K562 (cell line): ENCODE data around the gene INO80C. TPM values are rescaled to one million over a fixed set of nuclear protein-coding genes. Genes with fewer than 3 reads are reported as not detected.

Experiments
- ATAC-seq: fragments of 200-7000 bp; cut with Tn5 transposase; 3 replicates; pipeline ENCODE4 v1.9.1; 2020; ENCODE audit warnings: moderate library complexity
- BruUV-seq: library from RNA; stranded (reverse); fragments of 400-500 nt; replicated peaks from 2 replicates; lab custom pipeline; 2021; lab: Mats Ljungman, UMichigan
- CTCF ChIA-PET: fragments of 300-600 bp; formaldehyde crosslinking; extraction: SDS; loops from one replicate; lab custom pipeline; 2021; ENCODE audit warnings: low intra/inter-chr PET ratio; lab: Yijun Ruan, JAX
- POLR2A ChIA-PET: fragments of 300-600, 350-650 bp; sonication (Branson Sonifier 250); formaldehyde crosslinking; extraction: SDS; loops from one replicate; lab custom pipeline; 2021; ENCODE audit warnings: antibody characterized with exemption, inconsistent platforms; lab: Yijun Ruan, JAX
- DNase-seq, 4 experiments: peaks; one replicate each; pipeline versions ENCODE4 v3.0.0 to v3.0.0-alpha.2; 2011 to 2018; ENCODE audit warnings: low spot score in 3 of 4, mixed read lengths in 3 of 4; ENCODE audit errors: extremely low read depth in 1 of 4
- FAIRE-seq: peaks from 2 replicates; lab custom pipeline; 2011; peaks lifted over from hg19 to GRCh38; lab: Jason Lieb, UNC
- H2AFZ ChIP-seq: 2 replicates; pipeline ENCODE4 v1.6.0; 2011; ENCODE audit warnings: low read depth, low read length, control low read depth, inconsistent platforms
- H3K27ac ChIP-seq: fragments of 200-600 bp; 3 replicates; pipeline ENCODE4 v1.8.0; 2011; ENCODE audit warnings: low read depth, mild to moderate bottlenecking, control low read depth, inconsistent platforms, low read length, moderate library complexity, mixed read lengths; ENCODE audit errors: extremely low read depth
- H3K27me3 ChIP-seq, 2 experiments: fragments of 300-600 bp in 1 of 2; 2 replicates in 1 of 2; 3 replicates in 1 of 2; pipeline versions ENCODE4 v1.6.0 to v1.8.0; 2011; ENCODE audit warnings: inconsistent platforms in 2 of 2, low read length in 2 of 2, mild to moderate bottlenecking in 1 of 2, mixed read lengths in 1 of 2, moderate library complexity in 1 of 2; ENCODE audit not compliant: control insufficient read depth in 2 of 2, insufficient read depth in 2 of 2
- H3K36me3 ChIP-seq: fragments of 300-600 bp; 3 replicates; pipeline ENCODE4 v1.8.0; 2011; ENCODE audit warnings: mild to moderate bottlenecking, low read length, inconsistent platforms; ENCODE audit not compliant: control insufficient read depth, insufficient read depth
- H3K4me1 ChIP-seq, 2 experiments: fragments of 200-600 bp in 1 of 2; replicated peaks in 1 of 2; 2 replicates in 1 of 2; 3 replicates in 1 of 2; pipeline versions ENCODE4 v1.5.1 to v1.8.0; 2011; ENCODE audit warnings: inconsistent platforms in 2 of 2, low read length in 2 of 2, mild to moderate bottlenecking in 1 of 2, mixed read lengths in 1 of 2, moderate library complexity in 1 of 2; ENCODE audit not compliant: control insufficient read depth in 2 of 2, insufficient read depth in 2 of 2
- H3K4me2 ChIP-seq: 2 replicates; pipeline ENCODE4 v1.6.1; 2011; ENCODE audit warnings: low read length, control low read depth, inconsistent platforms, mixed read lengths; ENCODE audit not compliant: insufficient read depth
- H3K4me3 ChIP-seq: fragments of 200-600 bp; sonication (generic), shearing (Covaris generic); 2 replicates; pipeline ENCODE4 v1.5.1; 2016; ENCODE audit warnings: control low read depth, inconsistent platforms
- H3K79me2 ChIP-seq: fragments of 200-600 bp; 3 replicates; pipeline ENCODE4 v1.8.0; 2011; ENCODE audit warnings: low read length, inconsistent platforms; ENCODE audit not compliant: control insufficient read depth, insufficient read depth
- H3K9ac ChIP-seq, 2 experiments: 2 replicates each; pipeline versions ENCODE4 v1.6.0 to v1.6.1; 2011; ENCODE audit warnings: low read depth in 2 of 2, low read length in 2 of 2, control low read depth in 1 of 2, inconsistent platforms in 1 of 2, mild to moderate bottlenecking in 1 of 2, mixed read lengths in 1 of 2; ENCODE audit not compliant: insufficient read depth in 1 of 2
- H3K9me1 ChIP-seq: one replicate; pipeline ENCODE4 v1.6.0; 2011; ENCODE audit warnings: inconsistent platforms, mild to moderate bottlenecking, low read length, moderate library complexity; ENCODE audit not compliant: control insufficient read depth, insufficient read depth
- H3K9me3 ChIP-seq: replicated peaks from 2 replicates; pipeline ENCODE4 v1.5.1; 2011; ENCODE audit warnings: low read depth, low read length, inconsistent platforms; ENCODE audit not compliant: control insufficient read depth, insufficient read depth
- H4K20me1 ChIP-seq: replicated peaks from 2 replicates; pipeline ENCODE4 v1.6.1; 2011; ENCODE audit warnings: low read length, inconsistent platforms, mixed read lengths; ENCODE audit not compliant: control insufficient read depth, insufficient read depth
- BHLHE40 ChIP-seq: IDR thresholded peaks from 2 replicates; pipeline ENCODE4 v1.6.1; 2011; ENCODE audit warnings: low read length, improper control_type of control experiment
- CBFA2T2 ChIP-seq: fragments of 450-650 bp; conservative IDR thresholded peaks from 2 replicates; pipeline ENCODE4 v1.6.1; 2017; ENCODE audit warnings: mild to moderate bottlenecking
- CBFA2T3 ChIP-seq: fragments of 450-650 bp; IDR thresholded peaks from 2 replicates; pipeline ENCODE4 v1.6.1; 2017
- FOSL1 ChIP-seq: fragments of 200-800 bp; sonication (Bioruptor generic); conservative IDR thresholded peaks from 2 replicates; pipeline ENCODE4 v1.6.1; 2016; ENCODE audit warnings: missing genetic modification characterization, missing compliant biosample characterization
- FOXA3 ChIP-seq, 2 experiments: fragments of 450-650 bp in 1 of 2; sonication (generic) in 1 of 2; formaldehyde crosslinking; IDR thresholded peaks in 1 of 2; conservative IDR thresholded peaks in 1 of 2; 2 replicates each; pipeline versions ENCODE4 v1.4.0 to v1.8.0; 2020 to 2022; ENCODE audit warnings: mild to moderate bottlenecking in 2 of 2, missing genetic modification reagents in 1 of 2
- FOXK2 ChIP-seq, 2 experiments: fragments of 450-650 bp; IDR thresholded peaks in 1 of 2; conservative IDR thresholded peaks in 1 of 2; 2 replicates each; pipeline ENCODE4 v1.6.1; 2016; ENCODE audit warnings: low read depth in 2 of 2, mild to moderate bottlenecking in 1 of 2
- HNRNPUL1 ChIP-seq: fragments of 200-400 bp; formaldehyde crosslinking; IDR thresholded peaks from 2 replicates; pipeline ENCODE4 v1.6.1; 2017; ENCODE audit warnings: low read length
- HOXB6 ChIP-seq: fragments of 250-450 bp; sonication (Bioruptor Pico); IDR thresholded peaks from 2 replicates; pipeline ENCODE4 v1.5.1; 2022; ENCODE audit warnings: mild to moderate bottlenecking, borderline replicate concordance
- JUND ChIP-seq, 2 experiments: IDR thresholded peaks; 2 replicates in 1 of 2; 3 replicates in 1 of 2; pipeline ENCODE4 v1.6.1; 2011; ENCODE audit warnings: borderline replicate concordance in 2 of 2, low read depth in 2 of 2, low read length in 2 of 2, improper control_type of control experiment in 1 of 2, missing biosample characterization in 1 of 2, missing genetic modification characterization in 1 of 2, missing genetic modification reagents in 1 of 2
- MEIS2 ChIP-seq: fragments of 450-650 bp; IDR thresholded peaks from 2 replicates; pipeline ENCODE4 v1.6.1; 2014; ENCODE audit warnings: mild to moderate bottlenecking; ENCODE audit not compliant: partially characterized antibody
- SMARCE1 ChIP-seq: fragments of 450-650 bp; IDR thresholded peaks from 2 replicates; pipeline ENCODE4 v1.7.1; 2016; ENCODE audit warnings: mild to moderate bottlenecking
- SOX6 ChIP-seq: fragments of 450-650 bp; IDR thresholded peaks from 2 replicates; pipeline ENCODE4 v1.6.1; 2014; ENCODE audit warnings: mild to moderate bottlenecking
- SPI1 ChIP-seq: IDR thresholded peaks from 2 replicates; pipeline ENCODE4 v1.6.1; 2011; ENCODE audit warnings: low read depth, low read length, control low read depth, borderline replicate concordance
- TEAD4 ChIP-seq, 2 experiments: sonication (generic) in 1 of 2; formaldehyde crosslinking in 1 of 2; IDR thresholded peaks; 2 replicates each; pipeline versions ENCODE4 v1.6.1 to v1.8.0; 2012 to 2022; ENCODE audit warnings: borderline replicate concordance in 1 of 2, inconsistent platforms in 1 of 2, low read length in 1 of 2, mild to moderate bottlenecking in 1 of 2, missing genetic modification reagents in 1 of 2
- WHSC1 ChIP-seq: IDR thresholded peaks from one replicate; pipeline ENCODE4 v1.6.1; 2012; ENCODE audit warnings: low read length, control low read depth, inconsistent platforms
- ZBTB7A ChIP-seq: IDR thresholded peaks from 2 replicates; pipeline ENCODE4 v1.6.1; 2011; ENCODE audit warnings: low read depth, mild to moderate bottlenecking, low read length, moderate library complexity, borderline replicate concordance; ENCODE audit not compliant: control insufficient read depth
- ZNF232 ChIP-seq: sonication (generic); formaldehyde crosslinking; IDR thresholded peaks from 2 replicates; pipeline ENCODE4 v1.8.0; 2022; ENCODE audit warnings: mild to moderate bottlenecking, missing genetic modification reagents
- WGBS: fragments of 100-300 bp; shearing (Covaris generic); methylation state at CpG from one replicate; pipeline ENCODE4 v1.1.6; 2016; ENCODE audit warnings: low coverage, mixed read lengths; ENCODE audit not compliant: insufficient coverage; ENCODE audit errors: missing lambda C conversion rate; 5-methylcytosine and 5-hydroxymethylcytosine counted together
- in situ Hi-C: fragments of 300-500 bp; cut with MboI; formaldehyde crosslinking; loops from 4 replicates; pipeline ENCODE4 v1.15.0; 2018; ENCODE audit warnings: inconsistent platforms, mixed read lengths
- intact Hi-C: fragments of 100-400 bp; cut with micrococcal nuclease; formaldehyde crosslinking; loops from 2 replicates; pipeline ENCODE4 v1.14.2; 2022
- polyA plus RNA-seq, 8 experiments: library from polyadenylated mRNA; depleted of rRNA in 4 of 8; stranded (reverse) in 5 of 8; unstranded in 3 of 8; fragments of >200 nt; fragmentation: Nextera tagmentation in 2 of 8; fragmentation: Illumina TruSeq in 1 of 8; extraction: Ambion mirVana in 2 of 8; extraction: Trizol in 1 of 8; gene quantifications; 2 replicates each; pipeline versions ENCODE4 v1.2.1 to v1.2.3, GENCODE V29; 2011 to 2014; ENCODE audit warnings: inconsistent platforms in 1 of 8, missing spikeins in 1 of 8
- total RNA-seq, 7 experiments: library from RNA; depleted of rRNA in 6 of 7; stranded (reverse); fragments of >200 nt in 6 of 7; fragmentation: Illumina TruSeq in 2 of 7; extraction: Trizol in 2 of 7; gene quantifications; 2 replicates each; pipeline versions ENCODE4 v1.2.1 to v1.2.3, GENCODE V29; 2011 to 2021; ENCODE audit warnings: low replicate concordance in 1 of 7

INO80C gene
- total and polyA plus RNA-seq, 9 of the 15 experiments (the other 6 are each of a cell fraction or from before 2014, with no cell fraction given) = 14.3 to 53.3 (median 46.6) TPM

- FAIRE-seq (peak; percentile 35), ATAC-seq (no peak), DNase-seq (no peak)
- in situ Hi-C loops = no loop called here
- Histone ChIP-seq H3K36me3 (no peaks in the 10 kb centered on the region), H3K9me3 (no peaks in the 10 kb centered on the region), H3K4me1 (peaks cover 0 to 3% of the 10 kb centered on the region in 2 experiments; a peak in 2 of 5 replicates), H3K27me3 (peaks cover 0 to 3% of the 10 kb centered on the region in 2 experiments; a peak in 1 of 5 replicates), H3K9ac (no peak overlapping the region), H3K4me3 (no peak overlapping the region), H3K79me2 (no peaks in the 10 kb centered on the region), H4K20me1 (no peaks in the 10 kb centered on the region), H3K4me2 (no peak overlapping the region), H3K27ac (no peak overlapping the region), H2AFZ (no peak overlapping the region), H3K9me1 (no peaks in the 10 kb centered on the region)
- BruUV-seq = no TSS peak
- CTCF ChIA-PET = no interaction called here
- WGBS = 2% methylated on average over 4 of the region's 4 CpGs
- TF ChIP-seq JUND (IDR thresholded peaks at IDR 0.05; ENCODE audit: borderline replicate concordance, low read depth, low read length) (no peak), JUND (tag; IDR thresholded peaks at IDR 0.05; ENCODE audit: borderline replicate concordance, low read depth, low read length) (0 out of 3 replicates have a peak, but pooled peaks have one; percentile 8), WHSC1 (no peak), SOX6 (0 out of 2 replicates have a peak, but pooled peaks have one; percentile 33), ZNF232 (CRISPR knock-in tag) (no peak), ZBTB7A (peak; percentile 46; the same call in 1 of the 2 replicates), MEIS2 (peak; percentile 12), TEAD4 (IDR thresholded peaks at IDR 0.05; ENCODE audit: low read length) (0 out of 2 replicates have a peak, but pooled peaks have one; percentile 19), TEAD4 (CRISPR knock-in tag; IDR thresholded peaks at IDR 0.05; ENCODE audit: borderline replicate concordance) (no peak), FOXK2 (conservative IDR thresholded peaks at IDR 0.05 in 1 of 2, IDR thresholded peaks at IDR 0.05 in 1 of 2; ENCODE audit: low read depth in 2 of 2) (peak; percentile 62 to 70; a peak in 3 of 4 replicates), CBFA2T2 (peak; percentile 31; the same call in 1 of the 2 replicates), CBFA2T3 (peak; percentile 54), HOXB6 (CRISPR knock-in tag) (no peak), FOSL1 (tag) (peak; percentile 80), HNRNPUL1 (no peak), FOXA3 (CRISPR knock-in tag; conservative IDR thresholded peaks at IDR 0.05 in 1 of 2, IDR thresholded peaks at IDR 0.05 in 1 of 2) (peak; percentile 64 to 66; a peak in 3 of 4 replicates), SPI1 (peak; percentile 65; the same call in 1 of the 2 replicates), SMARCE1 (0 out of 2 replicates have a peak, but pooled peaks have one; percentile 14), BHLHE40 (peak; percentile 84)
- POLR2A ChIA-PET = interaction anchor here (0.8 kb wide), 1 partner anchor 28 kb away, joined by 4 read pairs; no protein-coding TSS in a partner anchor
- intact Hi-C loops = no loop called here
Measured at GRCh38 chr18:35430721-35431373, 66.9 kb downstream of the INO80C start.
